ENCODE results near the gene TADA3.
A peak's percentile ranks its signal among the peaks of the same experiment; 100 is the strongest.
"Not testable (repeated sequence)": the region's sequence is repeated elsewhere in the genome, so short reads cannot be mapped to it uniquely, and the experiment has no call there.

Gene TADA3

GRCh38 chr3:9777694-9778021, 14.6 kb downstream of the TADA3 start:
- no peak for ATAC-seq (replicated peaks; ENCODE audit: extremely low read depth, poor library complexity, severe bottlenecking)
- no peak overlapping the region for H3K4me3 Mint-ChIP-seq
- peaks cover 49% of the 10 kb centered on the region for H3K4me1 Mint-ChIP-seq
- no peaks in the 10 kb centered on the region for H3K27me3 Mint-ChIP-seq
- H3K27ac Mint-ChIP-seq (ENCODE audit: low read depth), result no peak overlapping the region
- DNase-seq (ENCODE audit: low spot score in 2 of 2), result no peak
- peaks cover 9% of the 10 kb centered on the region for H3K36me3 Mint-ChIP-seq (ENCODE audit: insufficient read depth)
- H3K9me3 Mint-ChIP-seq, result no peaks in the 10 kb centered on the region

GRCh38 chr3:9776896-9777693, 15.2 kb downstream of the TADA3 start:
- H3K4me1 Mint-ChIP-seq, result peaks cover 43% of the 10 kb centered on the region

GRCh38 chr3:9771007-9771406, 21.3 kb downstream of the TADA3 start:
- Mint-ChIP-seq H3K4me1 (peaks cover 27% of the 10 kb centered on the region), H3K27ac (ENCODE audit: low read depth) (peak overlapping the region; percentile 80), H3K4me3 (peak overlapping the region; percentile 25)
- H3K36me3 Mint-ChIP-seq (ENCODE audit: insufficient read depth); DNase-seq (ENCODE audit: low spot score in 2 of 2); H3K27me3 Mint-ChIP-seq; ATAC-seq (replicated peaks; ENCODE audit: extremely low read depth, poor library complexity, severe bottlenecking); H3K9me3 Mint-ChIP-seq: not testable (repeated sequence)

More at GRCh38 chr3:9776896-9777693, 15.2 kb downstream of the TADA3 start:
- Mint-ChIP-seq H3K9me3 (no peaks in the 10 kb centered on the region), H3K36me3 (ENCODE audit: insufficient read depth) (peaks cover 7% of the 10 kb centered on the region), H3K27me3 (no peaks in the 10 kb centered on the region), H3K4me3 (no peak overlapping the region), H3K27ac (ENCODE audit: low read depth) (no peak overlapping the region)
- no peak for ATAC-seq (replicated peaks; ENCODE audit: extremely low read depth, poor library complexity, severe bottlenecking)
- no peak for DNase-seq (ENCODE audit: low spot score in 2 of 2)

GRCh38 chr3:9770276-9770812, 21.9 kb downstream of the TADA3 start:
- Mint-ChIP-seq H3K9me3 (no peaks in the 10 kb centered on the region), H3K27me3 (no peaks in the 10 kb centered on the region), H3K36me3 (ENCODE audit: insufficient read depth) (no peaks in the 10 kb centered on the region), H3K4me1 (peaks cover 27% of the 10 kb centered on the region), H3K27ac (ENCODE audit: low read depth) (peak overlapping the region; percentile 80), H3K4me3 (peak overlapping the region; percentile 25)
- no peak for ATAC-seq (replicated peaks; ENCODE audit: extremely low read depth, poor library complexity, severe bottlenecking)
- DNase-seq (ENCODE audit: low spot score in 2 of 2), result no peak

GRCh38 chr3:9769426-9770275, 22.6 kb downstream of the TADA3 start, which contains the start of gene CAMK1:
TSS of gene CAMK1 (minus strand) at chr3:9769947. CDS start at chr3:9767749, 2,198 bp downstream.
- no peaks in the 10 kb centered on the region for H3K9me3 Mint-ChIP-seq
- peak within 1 kb of the TSS; percentile 80 for H3K27ac Mint-ChIP-seq (ENCODE audit: low read depth)
- H3K27me3 Mint-ChIP-seq, result no peaks in the 10 kb centered on the region
- DNase-seq (ENCODE audit: low spot score in 2 of 2) (no peak), ATAC-seq (replicated peaks; ENCODE audit: extremely low read depth, poor library complexity, severe bottlenecking) (peak; percentile 75)
- H3K4me1 Mint-ChIP-seq, result peaks cover 27% of the 10 kb centered on the region
- peak within 1 kb of the TSS; percentile 25 for H3K4me3 Mint-ChIP-seq
- H3K36me3 Mint-ChIP-seq (ENCODE audit: insufficient read depth), result no peaks in the 10 kb centered on the region

GRCh38 chr3:9769012-9769411, 23.3 kb downstream of the TADA3 start:
- Mint-ChIP-seq H3K27ac (ENCODE audit: low read depth) (no peak overlapping the region), H3K4me3 (peak overlapping the region; percentile 25), H3K27me3 (no peaks in the 10 kb centered on the region), H3K36me3 (ENCODE audit: insufficient read depth) (no peaks in the 10 kb centered on the region), H3K4me1 (peaks cover 27% of the 10 kb centered on the region), H3K9me3 (no peaks in the 10 kb centered on the region)
- DNase-seq (ENCODE audit: low spot score in 2 of 2) (no peak), ATAC-seq (replicated peaks; ENCODE audit: extremely low read depth, poor library complexity, severe bottlenecking) (no peak)

GRCh38 chr3:9768141-9768775, 24.0 kb downstream of the TADA3 start:
- Mint-ChIP-seq H3K4me3 (no peak overlapping the region), H3K36me3 (ENCODE audit: insufficient read depth) (no peaks in the 10 kb centered on the region), H3K27ac (ENCODE audit: low read depth) (peak overlapping the region; percentile 47), H3K4me1 (peaks cover 27% of the 10 kb centered on the region), H3K9me3 (no peaks in the 10 kb centered on the region), H3K27me3 (no peaks in the 10 kb centered on the region)
- ATAC-seq (replicated peaks; ENCODE audit: extremely low read depth, poor library complexity, severe bottlenecking), result no peak
- DNase-seq (ENCODE audit: low spot score in 2 of 2), result no peak

GRCh38 chr3:9767418-9767817, 24.9 kb downstream of the TADA3 start:
- DNase-seq (ENCODE audit: low spot score in 2 of 2), result no peak
- H3K4me3 Mint-ChIP-seq, result no peak overlapping the region
- no peaks in the 10 kb centered on the region for H3K36me3 Mint-ChIP-seq (ENCODE audit: insufficient read depth)
- ATAC-seq (replicated peaks; ENCODE audit: extremely low read depth, poor library complexity, severe bottlenecking), result no peak
- peaks cover 27% of the 10 kb centered on the region for H3K4me1 Mint-ChIP-seq
- no peaks in the 10 kb centered on the region for H3K9me3 Mint-ChIP-seq
- peak overlapping the region; percentile 47 for H3K27ac Mint-ChIP-seq (ENCODE audit: low read depth)
- no peaks in the 10 kb centered on the region for H3K27me3 Mint-ChIP-seq

GRCh38 chr3:9765865-9766264, 26.4 kb downstream of the TADA3 start:
- Mint-ChIP-seq H3K4me3 (no peak overlapping the region), H3K27me3 (no peaks in the 10 kb centered on the region), H3K9me3 (no peaks in the 10 kb centered on the region), H3K36me3 (ENCODE audit: insufficient read depth) (no peaks in the 10 kb centered on the region), H3K4me1 (peaks cover 27% of the 10 kb centered on the region), H3K27ac (ENCODE audit: low read depth) (no peak overlapping the region)
- ATAC-seq (replicated peaks; ENCODE audit: extremely low read depth, poor library complexity, severe bottlenecking), result no peak
- no peak for DNase-seq (ENCODE audit: low spot score in 2 of 2)

- Mint-ChIP-seq H3K4me3 (no peak overlapping the region), H3K9me3 (no peaks in the 10 kb centered on the region), H3K4me1 (peaks cover 10% of the 10 kb centered on the region), H3K36me3 (ENCODE audit: insufficient read depth) (peaks cover 5% of the 10 kb centered on the region), H3K27me3 (no peaks in the 10 kb centered on the region), H3K27ac (ENCODE audit: low read depth) (no peak overlapping the region)
- no peak for ATAC-seq (replicated peaks; ENCODE audit: extremely low read depth, poor library complexity, severe bottlenecking)
- DNase-seq (ENCODE audit: low spot score in 2 of 2), result no peak
Measured at GRCh38 chr3:9762871-9763270, 29.4 kb downstream of the TADA3 start.

- no peak for ATAC-seq (replicated peaks; ENCODE audit: extremely low read depth, poor library complexity, severe bottlenecking)
- H3K27me3 Mint-ChIP-seq, result no peaks in the 10 kb centered on the region
- H3K27ac Mint-ChIP-seq (ENCODE audit: low read depth), result no peak overlapping the region
- H3K36me3 Mint-ChIP-seq (ENCODE audit: insufficient read depth), result peaks cover 9% of the 10 kb centered on the region
- H3K4me1 Mint-ChIP-seq, result peaks cover 5% of the 10 kb centered on the region
- H3K9me3 Mint-ChIP-seq, result no peaks in the 10 kb centered on the region
- no peak overlapping the region for H3K4me3 Mint-ChIP-seq
- no peak for DNase-seq (ENCODE audit: low spot score in 2 of 2)
Measured at GRCh38 chr3:9761919-9762318, 30.4 kb downstream of the TADA3 start.

- Mint-ChIP-seq H3K4me3 (no peak overlapping the region), H3K9me3 (no peaks in the 10 kb centered on the region), H3K4me1 (peaks cover 5% of the 10 kb centered on the region), H3K27me3 (no peaks in the 10 kb centered on the region), H3K36me3 (ENCODE audit: insufficient read depth) (peaks cover 13% of the 10 kb centered on the region), H3K27ac (ENCODE audit: low read depth) (no peak overlapping the region)
- ATAC-seq (replicated peaks; ENCODE audit: extremely low read depth, poor library complexity, severe bottlenecking) (no peak), DNase-seq (ENCODE audit: low spot score in 2 of 2) (no peak)
Measured at GRCh38 chr3:9760779-9761505, 31.3 kb downstream of the TADA3 start.

Data from central memory CD8-positive, alpha-beta T cell (primary cell).